Measurements from ENCODE around the gene SCAP. TPM values are rescaled to one million over a fixed set of nuclear protein-coding genes. Genes with fewer than 3 reads are reported as not detected.
"Not testable (repeated sequence)": the region's sequence is repeated elsewhere in the genome, so short reads cannot be mapped to it uniquely, and the experiment has no call there.

Gene SCAP
- total and polyA plus RNA-seq, 9 donors, result 41.0 to 63.1 (median 48.8) TPM

DNA sequence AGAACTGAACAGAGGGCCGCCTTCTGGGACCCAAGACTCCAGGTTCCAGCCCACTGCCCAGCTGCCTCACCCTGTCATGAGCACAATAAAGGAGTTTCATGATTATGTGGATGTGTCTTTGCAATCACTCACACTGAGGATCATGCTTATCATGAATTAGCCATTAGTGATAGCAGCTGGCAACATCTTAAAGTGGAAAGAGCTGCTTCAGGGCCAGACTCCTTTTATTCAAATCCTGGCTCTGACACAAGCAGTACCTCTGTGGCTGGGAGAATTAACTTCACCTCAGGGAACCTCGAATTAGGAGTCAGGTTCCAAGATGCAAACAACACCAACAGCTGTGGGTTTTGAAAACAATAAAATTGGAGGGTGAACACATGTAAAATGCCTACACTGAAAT lies 6.6 kb upstream of the SCAP start:
- no peak overlapping the region for H3K4me3 ChIP-seq (ENCODE audit: low read length)
- H3K27ac ChIP-seq (ENCODE audit: low read length), result no peak overlapping the region
- H3K4me1 ChIP-seq (ENCODE audit: control insufficient read depth, insufficient read depth, low read length), result no peaks in the 10 kb centered on the region
- H3K36me3 ChIP-seq (ENCODE audit: control insufficient read depth, insufficient read depth, low read length), result no peaks in the 10 kb centered on the region
- H3K9me3 ChIP-seq (replicated peaks; ENCODE audit: control insufficient read depth, low read depth, low read length), result no peaks in the 10 kb centered on the region
- DNase-seq, result no peak
- H3K27me3 ChIP-seq (ENCODE audit: control insufficient read depth, insufficient read depth, low read length), result no peaks in the 10 kb centered on the region
- no CpG with 5 or more reads among the region's 2 CpGs for WGBS (ENCODE audit: insufficient coverage)

DNA sequence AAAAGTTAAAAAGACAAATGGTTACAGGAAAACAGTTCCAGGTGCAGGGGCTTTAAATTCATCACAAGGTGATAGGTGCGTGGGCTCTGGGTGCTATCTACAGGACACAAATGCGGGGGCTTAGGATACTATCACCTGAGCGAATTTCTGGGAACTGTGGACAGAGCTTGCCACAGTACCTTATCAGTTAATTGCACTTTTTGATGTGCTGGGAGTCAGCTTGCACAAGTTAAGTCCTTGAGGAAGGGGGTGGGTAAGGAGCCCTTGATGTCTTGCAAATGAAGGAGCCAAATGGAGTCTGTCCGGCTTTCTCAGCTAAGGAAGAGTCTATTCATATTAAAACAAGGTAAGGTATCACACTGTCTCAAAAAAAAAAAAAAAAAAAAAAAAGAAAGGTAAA lies 6.0 kb upstream of the SCAP start:
- WGBS (ENCODE audit: insufficient coverage), result 48% methylated on average over 2 of the region's 4 CpGs
- not testable (repeated sequence) for H3K4me3 ChIP-seq (ENCODE audit: low read length); H3K9me3 ChIP-seq (replicated peaks; ENCODE audit: control insufficient read depth, low read depth, low read length); H3K27me3 ChIP-seq (ENCODE audit: control insufficient read depth, insufficient read depth, low read length); H3K4me1 ChIP-seq (ENCODE audit: control insufficient read depth, insufficient read depth, low read length); DNase-seq; H3K36me3 ChIP-seq (ENCODE audit: control insufficient read depth, insufficient read depth, low read length); H3K27ac ChIP-seq (ENCODE audit: low read length)

DNA sequence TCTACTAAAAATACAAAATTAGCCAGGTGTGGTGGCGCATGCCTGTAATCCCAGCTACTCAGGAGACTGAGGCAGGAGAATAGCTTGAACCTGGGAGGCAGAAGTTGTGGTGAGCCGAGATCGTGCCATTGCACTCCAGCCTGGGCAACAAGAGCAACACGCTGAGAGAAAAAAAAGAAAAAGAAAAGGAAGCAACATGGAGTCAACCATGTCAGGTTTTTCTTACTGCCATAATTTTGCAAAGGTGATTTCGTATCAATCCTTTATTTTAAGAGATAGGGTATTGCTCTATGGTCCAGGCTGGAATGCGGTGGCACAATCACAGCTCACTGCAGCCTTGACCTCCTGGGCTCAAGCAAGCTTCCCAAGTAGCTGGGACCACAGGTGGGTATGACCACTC lies 4.5 kb upstream of the SCAP start:
- 96% methylated on average over 5 of the region's 6 CpGs for WGBS (ENCODE audit: insufficient coverage)
- not testable (repeated sequence) for H3K4me3 ChIP-seq (ENCODE audit: low read length); H3K4me1 ChIP-seq (ENCODE audit: control insufficient read depth, insufficient read depth, low read length); DNase-seq; H3K27ac ChIP-seq (ENCODE audit: low read length); H3K36me3 ChIP-seq (ENCODE audit: control insufficient read depth, insufficient read depth, low read length); H3K9me3 ChIP-seq (replicated peaks; ENCODE audit: control insufficient read depth, low read depth, low read length); H3K27me3 ChIP-seq (ENCODE audit: control insufficient read depth, insufficient read depth, low read length)

DNA sequence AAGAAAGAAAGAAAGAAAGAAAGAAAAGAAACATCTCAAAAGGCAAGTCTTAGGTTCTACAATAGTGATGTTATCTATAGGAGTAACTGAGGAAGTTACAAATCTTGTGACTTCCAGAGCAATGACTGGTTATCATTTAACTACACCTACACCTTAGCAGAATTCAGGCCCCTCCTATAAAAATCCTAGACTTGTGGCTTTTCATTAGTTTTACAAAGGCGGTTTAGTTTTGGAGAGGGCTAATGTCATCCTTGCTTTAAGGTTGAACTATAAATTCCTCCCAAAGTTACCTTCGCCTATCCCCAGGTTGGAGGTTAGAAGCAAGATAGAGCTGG lies 4.1 kb upstream of the SCAP start:
- no CpG with 5 or more reads among the region's 2 CpGs for WGBS (ENCODE audit: insufficient coverage)
- peaks cover 7% of the 10 kb centered on the region for H3K4me1 ChIP-seq (ENCODE audit: control insufficient read depth, insufficient read depth, low read length)
- no peaks in the 10 kb centered on the region for H3K9me3 ChIP-seq (replicated peaks; ENCODE audit: control insufficient read depth, low read depth, low read length)
- no peaks in the 10 kb centered on the region for H3K36me3 ChIP-seq (ENCODE audit: control insufficient read depth, insufficient read depth, low read length)
- H3K4me3 ChIP-seq (ENCODE audit: low read length), result no peak overlapping the region
- DNase-seq, result no peak
- H3K27me3 ChIP-seq (ENCODE audit: control insufficient read depth, insufficient read depth, low read length), result no peaks in the 10 kb centered on the region
- no peak overlapping the region for H3K27ac ChIP-seq (ENCODE audit: low read length)

DNA sequence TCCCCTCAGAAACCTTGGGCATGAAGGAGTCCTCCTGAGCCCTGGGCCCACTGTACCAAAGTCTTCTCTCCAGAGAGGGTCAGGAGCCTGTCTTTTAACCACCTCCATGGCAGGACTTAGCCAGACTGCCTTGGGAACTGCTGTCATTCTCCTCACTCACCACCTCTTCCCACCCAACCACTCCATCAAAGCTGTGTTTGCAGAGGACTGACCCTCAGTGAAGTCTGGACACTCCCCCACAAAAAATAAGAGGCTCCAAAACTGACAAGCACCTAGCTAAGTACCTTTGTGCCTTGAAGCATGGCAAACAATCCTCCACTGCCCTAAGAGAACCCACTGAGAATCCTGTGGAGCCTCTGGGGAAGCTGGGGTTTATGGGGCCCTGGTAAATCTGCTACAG lies 2.3 kb upstream of the SCAP start:
- Histone ChIP-seq H3K4me1 (ENCODE audit: control insufficient read depth, insufficient read depth, low read length) (peaks cover 12% of the 10 kb centered on the region), H3K4me3 (ENCODE audit: low read length) (no peak overlapping the region), H3K27ac (ENCODE audit: low read length) (no peak overlapping the region), H3K36me3 (ENCODE audit: control insufficient read depth, insufficient read depth, low read length) (no peaks in the 10 kb centered on the region), H3K9me3 (replicated peaks; ENCODE audit: control insufficient read depth, low read depth, low read length) (no peaks in the 10 kb centered on the region), H3K27me3 (ENCODE audit: control insufficient read depth, insufficient read depth, low read length) (no peaks in the 10 kb centered on the region)
- no peak for DNase-seq

DNA sequence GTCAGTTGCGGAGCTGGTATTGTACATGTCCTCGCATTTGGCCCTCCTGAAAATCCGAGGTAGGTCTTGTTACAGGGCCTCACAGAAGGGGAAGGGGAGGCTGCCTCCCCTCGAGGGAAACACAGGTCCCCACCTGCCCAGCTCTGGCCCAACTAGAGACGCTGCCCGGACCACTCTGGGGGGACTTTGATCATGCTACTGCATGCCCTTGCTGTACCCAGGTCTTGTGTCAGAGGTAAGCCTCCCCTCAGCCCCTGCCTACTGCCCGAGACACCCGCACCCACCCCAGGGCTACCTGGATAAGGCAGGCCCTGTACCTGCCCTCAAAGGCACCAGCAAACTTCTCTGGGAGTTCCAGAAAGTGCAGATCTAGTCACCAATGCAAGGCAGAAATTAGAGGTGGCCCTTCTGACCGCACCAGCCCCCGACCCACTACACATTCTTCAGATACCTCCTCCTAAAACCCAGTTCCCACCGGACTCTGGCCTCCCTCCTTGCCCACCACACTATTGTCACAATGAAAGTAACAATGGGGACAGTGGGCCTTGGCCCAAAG lies 981 bp upstream of the SCAP start:
- peaks cover 12% of the 10 kb centered on the region for H3K4me1 ChIP-seq (ENCODE audit: control insufficient read depth, insufficient read depth, low read length)
- WGBS (ENCODE audit: insufficient coverage), result 72% methylated on average over 7 of the region's 11 CpGs
- DNase-seq, result no peak
- H3K27me3 ChIP-seq (ENCODE audit: control insufficient read depth, insufficient read depth, low read length), result no peaks in the 10 kb centered on the region
- no peak overlapping the region for H3K4me3 ChIP-seq (ENCODE audit: low read length)
- H3K27ac ChIP-seq (ENCODE audit: low read length), result no peak overlapping the region
- H3K36me3 ChIP-seq (ENCODE audit: control insufficient read depth, insufficient read depth, low read length), result no peaks in the 10 kb centered on the region
- H3K9me3 ChIP-seq (replicated peaks; ENCODE audit: control insufficient read depth, low read depth, low read length), result no peaks in the 10 kb centered on the region

DNA sequence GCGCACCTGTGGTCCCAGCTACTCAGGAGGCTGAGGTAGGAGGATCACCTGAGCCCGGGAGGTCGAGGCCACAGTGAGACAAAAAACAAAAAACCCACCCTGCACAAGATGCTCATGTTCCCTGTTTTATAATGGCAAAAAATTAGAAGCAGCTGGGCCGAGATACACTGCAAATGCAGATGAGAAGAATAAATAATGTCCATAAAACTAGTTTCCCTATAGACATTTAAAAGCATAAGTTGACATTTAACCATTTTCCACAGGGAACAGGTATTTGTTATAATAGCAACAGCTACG lies 537 bp upstream of the SCAP start:
- H3K4me1 ChIP-seq (ENCODE audit: control insufficient read depth, insufficient read depth, low read length), result peaks cover 12% of the 10 kb centered on the region
- WGBS (ENCODE audit: insufficient coverage), result no CpG with 5 or more reads among the region's 5 CpGs
- no peaks in the 10 kb centered on the region for H3K9me3 ChIP-seq (replicated peaks; ENCODE audit: control insufficient read depth, low read depth, low read length)
- H3K27ac ChIP-seq (ENCODE audit: low read length), result peak overlapping the region; percentile 87
- H3K36me3 ChIP-seq (ENCODE audit: control insufficient read depth, insufficient read depth, low read length), result no peaks in the 10 kb centered on the region
- peak overlapping the region; percentile 58 for H3K4me3 ChIP-seq (ENCODE audit: low read length)
- H3K27me3 ChIP-seq (ENCODE audit: control insufficient read depth, insufficient read depth, low read length), result no peaks in the 10 kb centered on the region
- no peak for DNase-seq

DNA sequence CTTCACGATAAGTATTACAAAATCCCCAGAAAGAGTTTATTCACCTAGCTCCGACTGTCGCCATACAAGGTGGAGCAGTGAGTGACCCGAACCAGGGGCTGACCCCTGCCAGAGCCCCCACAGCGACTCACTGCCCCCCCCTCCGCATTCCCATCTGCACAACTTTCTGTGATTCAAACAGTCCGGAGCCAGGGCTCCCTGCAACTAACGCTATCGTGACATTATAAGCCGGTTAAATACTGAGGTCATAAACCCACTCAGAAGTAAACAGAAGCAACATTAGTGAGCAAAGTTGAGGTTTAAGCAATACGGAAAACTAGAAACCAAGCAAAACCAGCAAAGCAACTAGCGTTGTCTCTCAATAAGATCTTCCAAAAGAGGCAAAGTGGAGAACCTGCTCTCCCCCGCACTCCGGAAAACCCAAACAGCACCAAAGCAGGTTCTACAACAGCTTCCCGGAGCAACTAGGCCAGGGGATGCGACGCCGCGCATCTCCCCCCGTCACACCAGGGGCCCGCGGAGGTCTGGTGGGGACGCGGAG lies 642 bp downstream of the SCAP start:
- no peak for DNase-seq
- H3K27me3 ChIP-seq (ENCODE audit: control insufficient read depth, insufficient read depth, low read length), result no peaks in the 10 kb centered on the region
- WGBS (ENCODE audit: insufficient coverage), result 1% methylated on average over 19 of the region's 24 CpGs
- no peaks in the 10 kb centered on the region for H3K9me3 ChIP-seq (replicated peaks; ENCODE audit: control insufficient read depth, low read depth, low read length)
- no peaks in the 10 kb centered on the region for H3K36me3 ChIP-seq (ENCODE audit: control insufficient read depth, insufficient read depth, low read length)
- H3K4me1 ChIP-seq (ENCODE audit: control insufficient read depth, insufficient read depth, low read length), result peaks cover 12% of the 10 kb centered on the region
- H3K4me3 ChIP-seq (ENCODE audit: low read length), result peak overlapping the region; percentile 58
- H3K27ac ChIP-seq (ENCODE audit: low read length), result peak overlapping the region; percentile 48

DNA sequence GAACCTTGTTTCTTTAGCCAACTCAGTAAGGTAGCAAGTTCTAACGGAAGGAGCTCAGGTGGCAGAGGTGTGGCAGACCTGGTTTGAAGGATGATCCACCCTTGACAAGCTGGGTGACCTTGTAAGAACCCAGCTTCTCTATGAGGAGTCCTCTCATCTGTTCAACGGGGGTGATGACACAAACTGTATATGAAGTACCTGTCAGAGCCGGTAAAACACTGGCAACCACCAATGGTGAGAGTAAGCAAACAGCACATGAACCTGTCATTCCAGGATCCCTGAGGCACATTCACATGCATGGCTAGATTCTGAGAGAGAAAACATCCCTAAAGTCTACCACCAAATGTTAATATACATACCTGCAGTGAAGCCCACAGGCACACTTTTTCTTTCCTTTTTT lies 2.4 kb downstream of the SCAP start:
- 80% methylated on average over 1 of the region's 3 CpGs for WGBS (ENCODE audit: insufficient coverage)
- no peak for DNase-seq
- Histone ChIP-seq H3K36me3 (ENCODE audit: control insufficient read depth, insufficient read depth, low read length) (no peaks in the 10 kb centered on the region), H3K27me3 (ENCODE audit: control insufficient read depth, insufficient read depth, low read length) (no peaks in the 10 kb centered on the region), H3K4me3 (ENCODE audit: low read length) (no peak overlapping the region), H3K4me1 (ENCODE audit: control insufficient read depth, insufficient read depth, low read length) (peaks cover 12% of the 10 kb centered on the region), H3K9me3 (replicated peaks; ENCODE audit: control insufficient read depth, low read depth, low read length) (no peaks in the 10 kb centered on the region), H3K27ac (ENCODE audit: low read length) (no peak overlapping the region)

DNA sequence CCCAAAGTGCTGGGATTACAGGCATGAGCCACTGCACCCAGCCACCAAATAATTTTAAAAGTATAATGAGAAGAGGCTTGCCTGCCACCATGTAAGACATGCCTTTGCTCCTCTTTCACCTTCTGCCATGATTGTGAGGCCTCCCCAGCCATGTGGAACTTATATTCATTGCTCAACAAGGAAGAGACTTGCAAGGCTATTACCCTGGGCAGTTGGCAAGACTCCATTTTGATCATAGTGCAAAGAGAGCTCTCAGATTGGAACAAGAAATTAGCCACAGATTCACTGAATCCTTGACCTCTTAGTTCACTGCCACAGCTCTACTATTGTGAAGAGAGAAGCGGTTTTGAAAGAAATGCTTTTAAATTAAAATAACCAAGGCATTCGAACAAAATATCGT lies 6.1 kb downstream of the SCAP start:
- DNase-seq, result no peak
- H3K36me3 ChIP-seq (ENCODE audit: control insufficient read depth, insufficient read depth, low read length), result no peaks in the 10 kb centered on the region
- no peaks in the 10 kb centered on the region for H3K27me3 ChIP-seq (ENCODE audit: control insufficient read depth, insufficient read depth, low read length)
- H3K4me1 ChIP-seq (ENCODE audit: control insufficient read depth, insufficient read depth, low read length), result peaks cover 4% of the 10 kb centered on the region
- no peaks in the 10 kb centered on the region for H3K9me3 ChIP-seq (replicated peaks; ENCODE audit: control insufficient read depth, low read depth, low read length)
- no CpG with 5 or more reads among the region's 3 CpGs for WGBS (ENCODE audit: insufficient coverage)
- H3K27ac ChIP-seq (ENCODE audit: low read length), result no peak overlapping the region
- H3K4me3 ChIP-seq (ENCODE audit: low read length), result no peak overlapping the region

DNA sequence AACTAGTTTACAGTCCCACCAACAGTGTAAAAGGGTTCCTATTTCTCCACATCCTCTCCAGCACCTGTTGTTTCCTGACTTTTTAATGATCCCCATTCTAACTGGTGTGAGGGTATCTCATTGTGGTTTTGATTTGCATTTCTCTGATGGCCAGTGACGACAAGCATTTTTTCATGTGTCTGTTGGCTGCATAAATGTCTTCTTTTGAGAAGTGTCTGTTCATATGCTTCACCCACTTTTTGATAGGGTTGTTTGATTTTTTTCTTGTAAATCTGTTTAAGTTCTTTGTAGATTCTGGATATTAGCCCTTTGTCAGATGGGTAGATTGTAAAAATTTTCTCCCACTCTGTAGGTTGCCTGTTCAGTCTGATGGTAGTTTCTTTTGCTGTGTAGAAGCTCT lies 7.4 kb downstream of the SCAP start:
- no CpG with 5 or more reads among the region's 1 CpG for WGBS (ENCODE audit: insufficient coverage)
- H3K9me3 ChIP-seq (replicated peaks; ENCODE audit: control insufficient read depth, low read depth, low read length); H3K27me3 ChIP-seq (ENCODE audit: control insufficient read depth, insufficient read depth, low read length); H3K27ac ChIP-seq (ENCODE audit: low read length); H3K4me3 ChIP-seq (ENCODE audit: low read length); H3K4me1 ChIP-seq (ENCODE audit: control insufficient read depth, insufficient read depth, low read length); H3K36me3 ChIP-seq (ENCODE audit: control insufficient read depth, insufficient read depth, low read length); DNase-seq: not testable (repeated sequence)
